IPS-NIHi7 (cell line): ENCODE results near the gene DMRTA1.
"Not testable (repeated sequence)": the region's sequence is repeated elsewhere in the genome, so short reads cannot be mapped to it uniquely, and the experiment has no call there.

ENCODE experiments used
- DNase-seq: peaks from one replicate; pipeline ENCODE4 v3.0.0; 2012; ENCODE audit warnings: mixed read lengths; ENCODE audit errors: extremely low spot score

DMRTA1 gene, protein sequence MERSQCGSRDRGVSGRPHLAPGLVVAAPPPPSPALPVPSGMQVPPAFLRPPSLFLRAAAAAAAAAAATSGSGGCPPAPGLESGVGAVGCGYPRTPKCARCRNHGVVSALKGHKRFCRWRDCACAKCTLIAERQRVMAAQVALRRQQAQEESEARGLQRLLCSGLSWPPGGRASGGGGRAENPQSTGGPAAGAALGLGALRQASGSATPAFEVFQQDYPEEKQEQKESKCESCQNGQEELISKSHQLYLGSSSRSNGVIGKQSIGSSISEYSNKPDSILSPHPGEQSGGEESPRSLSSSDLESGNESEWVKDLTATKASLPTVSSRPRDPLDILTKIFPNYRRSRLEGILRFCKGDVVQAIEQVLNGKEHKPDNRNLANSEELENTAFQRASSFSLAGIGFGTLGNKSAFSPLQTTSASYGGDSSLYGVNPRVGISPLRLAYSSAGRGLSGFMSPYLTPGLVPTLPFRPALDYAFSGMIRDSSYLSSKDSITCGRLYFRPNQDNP

GRCh38 chr9:22446589-22446949 is at the start of gene DMRTA1:
Gene DMRTA1 (plus strand): TSS chr9:22446824. CDS start chr9:22447066, 242 bp downstream.
- DNase-seq, result peak; percentile 94

- DNase-seq, result no peak
Observed at GRCh38 chr9:22401671-22402070, 45.0 kb upstream of the DMRTA1 start.

GRCh38 chr9:22405869-22406659 is 40.6 kb upstream of the DMRTA1 start:
- DNase-seq, result no peak

- no peak for DNase-seq
Observed at GRCh38 chr9:22413884-22414283, 32.7 kb upstream of the DMRTA1 start.

GRCh38 chr9:22415941-22416691 is 30.5 kb upstream of the DMRTA1 start:
- DNase-seq, result no peak

DNA sequence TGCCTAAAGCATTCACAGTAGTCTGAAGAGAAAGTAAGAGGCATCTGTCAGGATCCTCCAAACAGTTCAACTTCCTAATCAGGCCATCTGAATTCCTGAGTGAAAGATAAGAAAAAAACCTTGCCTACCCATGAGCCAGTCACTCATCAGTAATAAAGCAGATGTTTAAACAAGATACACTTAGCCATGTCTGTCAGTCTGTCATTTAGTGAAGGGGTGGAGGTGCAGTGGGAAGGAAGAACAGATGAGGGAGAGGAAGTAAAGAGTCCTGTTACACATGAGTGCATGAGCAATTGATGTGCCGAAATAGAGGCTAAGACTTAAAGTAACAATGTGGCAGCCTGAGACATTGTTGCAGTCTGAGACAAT is 29.9 kb upstream of the DMRTA1 start:
- no peak for DNase-seq

GRCh38 chr9:22423566-22423965 is 23.1 kb upstream of the DMRTA1 start:
- no peak for DNase-seq

- no peak for DNase-seq
Observed at GRCh38 chr9:22424616-22425015, 22.0 kb upstream of the DMRTA1 start.

GRCh38 chr9:22425551-22425950 is 21.1 kb upstream of the DMRTA1 start:
- peak; percentile 42 for DNase-seq

- DNase-seq, result no peak
Observed at GRCh38 chr9:22427226-22427880, 19.3 kb upstream of the DMRTA1 start.

DNA sequence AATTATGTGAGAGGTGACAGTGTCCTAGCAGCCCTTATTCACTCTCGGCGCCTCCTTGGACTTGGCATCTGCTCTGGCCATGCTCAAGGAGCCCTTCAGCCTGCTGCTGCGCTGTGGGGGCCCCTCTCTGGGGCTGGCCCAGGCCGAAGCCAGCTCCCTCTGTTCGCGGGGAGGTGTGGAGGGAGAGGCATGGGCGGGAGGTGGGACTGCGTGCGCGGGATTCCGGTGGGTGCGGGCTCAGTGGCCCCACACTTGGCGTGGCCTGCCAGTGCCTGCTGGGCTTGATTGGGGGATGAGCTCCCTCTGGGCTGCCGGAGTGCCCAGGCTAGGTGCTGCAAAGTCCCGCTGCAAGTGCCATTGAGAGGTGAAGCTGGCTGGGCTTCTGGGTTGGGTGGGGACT is 12.9 kb upstream of the DMRTA1 start:
- DNase-seq, result no peak

DNA sequence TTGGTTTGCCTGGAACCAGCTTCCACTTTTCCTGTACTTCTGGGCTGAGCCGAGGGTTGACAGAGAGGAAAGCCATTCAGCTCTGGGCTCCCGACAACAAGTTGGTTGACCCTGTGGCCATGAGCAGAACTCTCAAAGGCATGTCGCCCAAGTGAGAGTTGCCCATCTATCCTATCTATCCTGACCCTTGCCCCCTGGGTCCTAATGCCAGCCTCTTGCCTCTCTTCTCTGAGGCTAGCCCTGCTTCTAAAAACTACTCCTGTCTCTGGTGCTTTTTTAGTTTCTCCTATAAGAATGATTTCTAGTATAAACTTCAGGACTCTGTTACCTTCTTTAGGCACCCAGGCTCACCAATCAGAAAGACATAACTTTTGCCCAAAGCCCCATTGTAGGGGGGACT is 11.4 kb upstream of the DMRTA1 start:
- not testable (repeated sequence) for DNase-seq

- not testable (repeated sequence) for DNase-seq
Observed at GRCh38 chr9:22437461-22438067, 9.1 kb upstream of the DMRTA1 start.

- no peak for DNase-seq
Observed at GRCh38 chr9:22440841-22441240, 5.8 kb upstream of the DMRTA1 start.

DNA sequence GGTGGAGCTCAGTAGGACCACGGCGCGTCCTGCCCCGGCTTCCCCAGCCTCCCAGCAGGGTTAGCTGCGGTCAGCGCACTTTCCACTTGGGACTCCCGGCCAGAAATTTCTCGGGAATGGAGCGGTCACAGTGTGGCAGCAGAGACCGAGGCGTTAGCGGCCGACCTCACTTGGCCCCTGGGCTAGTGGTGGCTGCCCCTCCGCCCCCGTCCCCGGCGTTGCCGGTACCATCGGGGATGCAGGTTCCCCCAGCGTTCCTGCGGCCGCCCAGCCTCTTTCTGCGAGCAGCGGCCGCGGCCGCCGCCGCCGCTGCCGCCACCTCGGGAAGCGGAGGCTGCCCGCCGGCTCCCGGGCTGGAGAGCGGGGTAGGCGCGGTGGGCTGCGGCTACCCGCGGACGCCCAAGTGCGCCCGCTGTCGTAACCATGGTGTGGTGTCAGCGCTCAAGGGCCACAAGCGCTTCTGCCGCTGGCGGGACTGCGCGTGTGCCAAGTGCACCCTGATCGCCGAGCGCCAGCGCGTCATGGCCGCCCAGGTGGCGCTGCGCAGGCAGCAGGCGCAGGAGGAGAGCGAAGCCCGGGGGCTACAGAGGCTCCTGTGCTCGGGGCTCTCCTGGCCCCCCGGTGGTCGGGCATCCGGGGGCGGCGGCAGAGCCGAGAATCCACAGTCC is 460 bp downstream of the DMRTA1 start:
- DNase-seq, result peak; percentile 64

DNA sequence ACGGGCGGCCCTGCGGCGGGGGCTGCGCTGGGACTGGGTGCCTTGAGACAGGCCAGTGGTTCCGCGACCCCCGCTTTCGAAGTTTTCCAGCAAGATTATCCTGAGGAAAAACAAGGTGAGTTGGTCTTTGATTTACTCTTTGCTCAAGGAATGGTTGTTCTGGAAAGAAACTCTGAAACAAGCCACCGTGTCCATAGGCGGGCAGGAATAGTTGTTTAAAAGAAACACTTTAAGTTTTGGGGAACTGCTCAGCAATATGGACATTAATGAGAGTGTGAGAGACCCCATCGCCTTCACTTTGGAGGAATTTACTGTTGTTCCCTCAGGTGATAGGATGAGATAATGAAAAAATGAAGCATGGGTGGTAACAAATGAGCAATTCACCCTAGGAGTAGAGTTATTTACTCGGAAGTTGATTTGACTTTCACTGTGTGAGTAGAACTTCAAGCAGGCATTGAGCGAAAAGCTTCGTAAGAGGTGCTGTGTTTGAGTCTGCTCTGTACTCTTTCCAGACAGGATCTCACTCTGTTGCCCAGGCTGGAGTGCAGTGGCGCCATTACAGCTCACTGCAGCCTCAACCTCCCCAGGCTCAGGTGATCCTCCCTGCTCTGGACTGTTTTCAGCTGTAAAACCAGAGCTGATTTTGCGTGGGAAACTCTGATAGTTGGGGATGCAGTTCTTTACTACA is 1.1 kb downstream of the DMRTA1 start:
- no peak for DNase-seq

GRCh38 chr9:22449719-22450118 is 3.1 kb downstream of the DMRTA1 start:
- DNase-seq, result no peak

- DNase-seq, result no peak
Observed at GRCh38 chr9:22452415-22453010, 5.9 kb downstream of the DMRTA1 start.

GRCh38 chr9:22454016-22454415 is 7.4 kb downstream of the DMRTA1 start:
- no peak for DNase-seq

DNA sequence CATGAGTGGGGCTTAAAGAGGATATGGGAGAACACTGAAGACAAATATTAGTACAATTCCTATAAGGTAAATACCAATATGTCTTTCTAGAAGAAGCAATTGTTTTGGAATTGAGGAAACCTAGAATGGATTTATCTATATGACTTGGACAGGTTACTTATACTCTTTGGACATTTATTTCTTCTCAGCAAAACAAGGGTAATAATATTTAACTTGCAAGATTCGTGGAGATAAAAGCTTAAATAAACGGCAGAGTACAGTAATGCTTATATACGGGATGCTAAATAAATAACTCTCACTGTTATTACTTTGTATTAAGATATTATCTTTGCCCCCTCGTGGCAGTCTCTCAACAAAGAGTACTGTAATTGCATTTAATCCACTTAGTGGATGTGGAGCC is 8.6 kb downstream of the DMRTA1 start:
- DNase-seq, result no peak
